HG03060 (cell line): ENCODE measurements around the gene KRTAP4-8.
"Not testable (repeated sequence)": the region's sequence is repeated elsewhere in the genome, so short reads cannot be mapped to it uniquely, and the experiment has no call there.

Experiments
- ATAC-seq: cut with Tn5 transposase; IDR thresholded peaks from one replicate; pipeline ENCODE4 v1.9.1; 2021; ENCODE audit warnings: low read depth, moderate number of reproducible peaks; ENCODE audit not compliant: unreplicated experiment

KRTAP4-8 gene

DNA sequence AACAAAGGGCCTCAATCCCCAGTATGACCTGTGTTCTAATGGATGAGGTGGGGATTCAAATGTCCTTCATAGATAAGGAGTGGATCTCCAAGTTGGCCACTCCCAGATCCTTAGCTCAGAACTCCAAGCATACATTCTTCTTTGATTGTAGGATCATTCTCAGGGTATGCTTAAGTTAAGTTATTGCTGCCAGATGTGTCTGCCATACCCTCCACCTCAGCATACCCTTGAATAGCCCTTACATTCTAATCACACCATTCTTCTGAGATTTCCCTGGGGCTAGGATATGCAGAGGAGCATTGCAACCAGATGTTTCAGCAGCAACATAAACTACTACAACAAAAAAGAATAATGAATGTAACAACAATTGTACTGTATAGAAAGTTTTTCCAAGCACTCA lies 30.7 kb downstream of the KRTAP4-8 start:
- no peak for ATAC-seq

DNA sequence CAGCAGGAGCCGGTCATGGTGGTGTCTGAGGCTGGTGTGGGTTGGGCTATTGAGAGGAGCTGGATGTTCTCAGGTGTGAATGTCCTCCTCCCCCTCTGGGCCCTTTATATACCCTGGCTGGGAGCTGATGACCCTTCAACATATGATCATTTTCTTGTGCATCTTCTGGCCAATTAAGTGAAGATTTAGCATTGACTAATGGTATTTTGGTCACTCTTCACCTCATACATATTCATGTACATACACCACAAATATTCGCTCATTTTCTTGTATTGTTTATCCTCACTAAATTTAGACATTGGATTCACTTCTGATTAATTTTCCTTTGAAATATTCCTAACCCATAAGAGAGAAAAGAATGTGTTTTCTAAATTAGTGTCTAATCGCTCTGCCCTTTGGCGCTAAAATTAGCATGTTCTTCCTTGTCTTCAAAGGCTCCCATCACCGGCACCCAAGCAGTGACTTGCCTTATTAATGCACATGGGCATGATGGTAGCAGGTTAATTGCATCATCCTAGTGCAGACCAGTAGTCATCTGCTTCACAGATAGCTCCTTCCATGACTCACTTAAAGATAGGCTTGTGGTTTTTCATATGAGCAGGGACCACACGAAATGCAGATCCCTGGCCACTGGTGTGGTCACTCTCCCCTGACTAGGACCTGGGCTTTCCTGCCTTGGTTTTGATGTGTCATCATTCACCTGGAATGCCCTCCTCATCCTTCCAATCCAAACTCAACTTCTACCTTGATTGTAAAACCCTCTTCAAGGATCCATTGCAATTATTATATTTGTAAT lies 31.9 kb downstream of the KRTAP4-8 start, which contains the start of gene KRTAP2-4:
Gene KRTAP2-4, minus strand, starts transcription at position 51 of the 796 bp plus-strand sequence. Its CDS starts 34 bp downstream, at position 17.
- no peak for ATAC-seq

DNA sequence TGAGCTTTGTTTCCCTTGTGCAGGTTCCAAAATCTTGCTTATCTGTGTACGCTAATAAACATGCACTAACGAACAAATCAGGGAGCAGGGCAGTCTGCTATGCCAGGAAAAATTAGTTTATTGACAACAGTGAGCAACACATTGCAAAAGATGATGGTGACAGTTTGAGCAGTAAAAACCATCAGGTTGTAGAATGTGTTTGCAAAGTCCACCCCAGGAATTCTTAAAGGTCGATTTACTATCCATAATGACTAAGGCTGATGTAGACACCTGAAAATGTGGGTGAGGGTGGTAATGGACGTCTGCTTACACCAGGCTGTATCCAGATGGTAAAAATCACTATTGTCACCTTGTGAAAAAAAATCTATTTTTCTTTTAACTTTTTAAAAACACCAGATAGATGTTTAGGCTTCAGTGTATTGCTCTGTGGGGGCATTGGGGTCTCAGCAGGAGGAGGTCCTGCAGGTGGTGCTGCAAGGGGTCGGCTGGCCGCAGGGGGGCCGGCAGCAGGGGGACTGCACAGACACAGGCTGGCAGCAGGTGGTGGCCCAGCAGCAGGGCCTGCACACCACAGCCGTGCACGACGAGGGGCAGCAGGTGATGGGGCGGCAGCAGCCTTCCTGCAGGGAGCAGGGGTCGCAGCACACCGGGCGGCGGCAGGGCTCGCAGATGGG lies 32.8 kb downstream of the KRTAP4-8 start:
- not testable (repeated sequence) for ATAC-seq

DNA sequence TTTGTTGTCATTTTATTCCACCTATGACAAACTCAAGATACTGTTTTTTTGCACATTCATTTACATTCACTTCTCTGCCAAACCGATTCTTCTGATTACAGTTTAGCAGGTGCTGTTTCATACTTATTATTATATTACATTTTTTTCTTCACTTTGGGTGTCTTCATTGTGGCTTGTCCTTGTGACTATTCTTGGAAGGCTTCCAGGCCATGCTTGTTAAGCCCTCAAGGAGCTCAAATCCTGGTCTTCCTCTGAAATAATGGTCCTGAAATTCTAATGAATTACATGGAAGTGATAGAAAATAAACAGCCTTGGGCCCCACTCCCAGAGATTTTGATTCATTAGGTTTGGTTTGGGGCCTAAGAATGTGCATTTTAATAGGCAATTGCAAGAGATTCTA lies 33.6 kb downstream of the KRTAP4-8 start:
- ATAC-seq = no peak

DNA sequence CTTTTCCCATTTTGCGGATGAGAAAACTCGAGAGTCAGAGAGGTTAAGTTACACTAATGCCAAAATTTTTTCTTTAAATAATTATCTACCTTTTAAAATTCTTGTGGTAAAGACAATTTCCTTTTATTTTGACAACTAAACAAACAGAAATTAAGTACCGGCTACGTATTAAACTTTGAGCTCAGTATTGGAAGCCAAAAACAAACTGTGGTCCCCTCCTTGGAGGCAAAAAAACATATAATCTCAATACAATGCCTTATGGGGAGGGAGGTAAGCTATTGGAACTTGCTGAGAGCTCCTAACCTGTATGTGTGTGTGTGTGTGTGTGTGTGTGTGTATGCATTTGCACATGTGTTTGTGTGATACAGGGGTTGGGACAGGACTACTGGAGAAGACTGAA lies 34.5 kb downstream of the KRTAP4-8 start:
- ATAC-seq = no peak

DNA sequence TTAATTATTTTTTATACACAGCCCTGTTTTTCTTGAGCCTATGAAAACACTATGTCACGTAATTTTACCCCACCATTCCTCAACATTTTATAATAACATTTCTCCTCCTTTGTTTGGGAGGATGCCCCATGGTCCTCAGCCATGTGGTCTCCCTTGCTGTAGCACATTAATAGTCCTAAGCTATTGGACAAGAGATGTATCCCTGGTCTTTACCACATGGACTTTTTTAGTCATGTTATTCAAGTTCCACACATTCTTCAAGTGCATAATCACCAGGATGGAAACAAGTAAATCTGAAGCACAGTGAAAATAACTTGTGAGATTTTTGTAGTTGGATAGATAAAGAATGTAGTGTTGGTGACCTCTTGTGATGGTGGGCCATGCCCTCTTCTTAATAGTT lies 36.0 kb downstream of the KRTAP4-8 start:
- ATAC-seq = no peak

DNA sequence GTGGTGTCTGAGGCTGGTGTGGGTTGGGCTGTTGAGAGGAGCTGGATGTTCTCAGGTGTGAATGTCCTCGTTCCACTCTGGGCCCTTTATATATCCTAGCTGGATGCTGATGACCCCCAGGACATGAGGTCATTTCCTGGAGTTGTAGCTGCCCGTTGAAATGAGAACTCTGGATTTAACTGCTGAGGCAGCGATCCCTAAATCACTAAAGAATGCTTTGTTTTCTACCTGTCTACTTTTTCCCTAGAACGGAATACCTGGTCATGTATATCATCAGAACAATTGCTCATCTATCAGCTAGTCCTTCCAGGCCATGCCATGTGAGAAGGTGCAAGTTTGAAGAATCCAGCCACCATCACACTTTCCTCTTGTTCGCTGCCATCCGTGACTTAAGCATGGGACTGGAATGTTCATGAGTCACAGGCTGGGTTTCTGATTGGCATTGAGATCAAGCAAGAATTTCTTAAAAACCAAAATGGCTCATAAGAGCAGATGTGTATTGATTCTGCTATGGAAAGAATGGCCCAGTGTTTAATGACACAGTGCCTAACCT lies 37.8 kb downstream of the KRTAP4-8 start, which contains the start of gene KRTAP2-3:
Gene KRTAP2-3, minus strand, starts transcription at position 63 of the 553 bp plus-strand sequence. CDS start 64 bp downstream, outside the sequence.
- no peak for ATAC-seq

DNA sequence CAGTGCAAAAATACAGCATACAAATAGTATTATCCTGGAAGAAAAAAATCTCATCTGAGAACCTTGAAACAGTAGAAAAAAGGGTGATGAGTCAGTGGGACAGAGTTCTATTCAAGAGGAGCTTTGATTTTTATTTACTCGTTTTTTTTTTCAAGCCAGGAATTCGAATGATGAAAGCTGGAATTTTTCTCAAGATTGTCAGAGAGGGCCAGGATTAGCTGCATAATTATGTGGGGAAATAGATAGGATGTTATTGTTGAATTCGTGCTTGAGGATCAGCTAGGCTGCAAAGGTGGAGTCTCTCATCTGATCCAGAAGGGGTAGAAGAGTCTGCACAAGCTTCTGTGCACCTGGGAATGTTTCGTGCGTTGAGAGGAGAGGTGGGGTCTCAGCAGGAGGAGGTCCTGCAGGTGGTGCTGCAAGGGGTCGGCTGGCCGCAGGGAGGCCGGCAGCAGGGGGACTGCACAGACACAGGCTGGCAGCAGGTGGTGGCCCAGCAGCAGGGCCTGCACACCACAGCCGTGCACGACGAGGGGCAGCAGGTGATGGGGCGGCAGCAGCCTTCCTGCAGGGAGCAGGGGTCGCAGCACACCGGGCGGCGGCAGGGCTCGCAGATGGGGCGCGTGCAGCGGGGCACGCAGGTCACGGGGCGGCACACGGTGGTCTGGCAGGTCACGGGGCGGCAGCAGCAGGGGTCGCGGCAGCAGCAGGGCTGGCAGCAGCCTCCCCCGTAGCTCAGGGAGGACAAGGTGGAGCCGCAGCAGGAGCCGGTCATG lies 38.5 kb downstream of the KRTAP4-8 start:
- not testable (repeated sequence) for ATAC-seq

DNA sequence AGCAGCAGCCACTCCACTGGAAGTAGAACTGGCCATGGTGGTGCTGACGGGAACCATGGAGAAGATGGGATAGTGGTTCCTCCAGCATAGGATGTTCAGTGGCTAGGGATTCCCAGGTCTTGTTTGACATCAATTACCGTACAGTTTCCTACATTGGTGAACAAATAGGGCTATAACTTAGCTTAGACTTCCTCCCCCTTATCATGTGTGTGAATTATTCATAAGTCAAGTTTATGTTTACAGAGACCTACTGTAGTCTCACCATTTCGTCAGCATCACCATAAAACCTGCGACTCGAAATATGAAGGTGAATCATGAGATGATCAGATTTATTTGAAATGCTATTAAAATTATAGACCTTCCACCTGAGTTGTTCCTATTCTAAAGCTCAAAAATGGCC lies 39.2 kb downstream of the KRTAP4-8 start:
- no peak for ATAC-seq

DNA sequence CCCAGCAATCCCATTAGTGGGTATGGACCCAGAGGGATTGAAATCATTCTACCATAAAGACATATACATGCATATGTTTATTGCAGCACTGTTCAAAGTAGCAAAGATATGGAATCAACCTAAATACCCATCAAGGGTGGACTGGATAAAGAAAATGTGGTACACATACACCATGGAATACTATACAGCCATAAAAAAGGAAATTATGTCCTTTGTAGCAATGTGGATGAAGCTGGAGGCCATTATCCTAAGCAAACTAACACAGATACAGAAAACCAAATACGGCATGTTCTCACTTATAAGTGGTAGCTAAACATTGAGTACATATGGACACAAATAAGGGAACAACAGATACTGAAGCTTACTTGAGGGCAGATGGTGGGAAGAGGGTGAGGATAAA lies 40.4 kb downstream of the KRTAP4-8 start:
- ATAC-seq = no peak

DNA sequence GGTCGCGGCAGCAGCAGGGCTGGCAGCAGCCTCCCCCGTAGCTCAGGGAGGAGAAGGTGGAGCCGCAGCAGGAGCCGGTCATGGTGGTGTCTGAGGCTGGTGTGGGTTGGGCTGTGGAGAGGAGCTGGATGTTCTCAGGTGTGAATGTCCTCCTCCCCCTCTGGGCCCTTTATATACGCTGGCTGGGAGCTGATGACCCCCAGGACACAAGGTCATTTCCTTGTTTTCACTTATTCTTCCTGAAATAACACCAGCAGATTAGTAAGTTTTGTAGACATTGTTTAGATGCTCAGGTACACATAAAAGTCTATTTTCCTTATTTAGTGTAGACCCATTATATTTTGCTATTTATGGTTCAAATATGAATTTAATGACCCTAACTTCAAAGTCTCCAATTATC lies 42.8 kb downstream of the KRTAP4-8 start, which contains the start of gene KRTAP2-2:
Gene KRTAP2-2, minus strand, starts transcription at position 101 of the 400 bp plus-strand sequence. Its CDS starts 19 bp downstream, at position 82.
- ATAC-seq = not testable (repeated sequence)

DNA sequence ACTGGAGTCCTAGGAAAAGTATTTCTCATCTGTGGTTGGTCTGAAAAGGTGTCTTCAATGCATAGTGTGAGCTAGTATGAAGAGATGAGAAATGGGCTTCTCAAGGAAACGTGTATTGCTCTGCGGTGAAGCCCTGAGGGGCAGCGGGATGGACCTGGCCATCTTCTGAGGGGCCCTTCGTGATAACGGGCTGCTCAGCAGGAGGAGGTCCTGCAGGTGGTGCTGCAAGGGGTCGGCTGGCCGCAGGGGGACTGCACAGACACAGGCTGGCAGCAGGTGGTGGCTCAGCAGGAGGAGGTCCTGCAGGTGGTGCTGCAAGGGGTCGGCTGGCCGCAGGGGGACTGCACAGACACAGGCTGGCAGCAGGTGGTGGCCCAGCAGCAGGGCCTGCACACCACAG lies 43.4 kb downstream of the KRTAP4-8 start:
- ATAC-seq = not testable (repeated sequence)

DNA sequence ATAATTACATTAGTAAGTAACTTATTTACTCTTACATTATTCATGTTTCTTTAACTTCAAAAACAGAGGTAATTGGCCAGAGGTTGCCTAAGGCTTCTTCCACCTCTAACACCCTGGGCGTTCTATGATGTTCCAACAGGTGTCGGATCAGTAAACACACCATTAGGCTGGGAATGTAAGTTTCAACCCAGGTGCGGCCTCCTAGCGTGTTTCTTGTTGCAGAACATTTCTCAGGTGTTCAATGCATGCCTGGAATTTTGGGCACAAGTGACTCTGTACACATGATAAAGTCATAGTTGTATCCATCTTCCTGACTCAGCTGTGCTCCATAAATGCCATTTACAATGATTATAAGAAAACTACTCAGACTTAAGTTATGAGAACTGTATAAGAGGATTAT lies 43.9 kb downstream of the KRTAP4-8 start:
- ATAC-seq = no peak

DNA sequence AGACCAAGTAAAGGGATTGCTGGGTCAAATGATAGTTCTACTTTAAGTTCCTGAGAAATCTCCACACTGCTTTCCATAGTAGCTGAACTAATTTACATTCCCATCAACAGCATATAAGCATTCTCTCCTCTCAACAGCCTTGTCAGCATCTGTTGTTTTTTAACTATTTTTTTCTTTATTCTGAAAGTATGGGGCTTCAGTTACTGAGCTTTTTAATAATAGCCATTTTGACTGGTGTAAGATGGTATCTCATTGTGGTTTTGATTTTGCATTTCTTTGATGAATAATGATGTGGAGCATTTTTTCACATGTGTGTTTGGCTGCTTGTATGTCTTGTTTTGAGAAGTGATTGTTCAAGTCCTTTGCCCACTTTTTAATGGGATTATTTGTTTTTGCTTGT lies 45.4 kb downstream of the KRTAP4-8 start:
- ATAC-seq = no peak

DNA sequence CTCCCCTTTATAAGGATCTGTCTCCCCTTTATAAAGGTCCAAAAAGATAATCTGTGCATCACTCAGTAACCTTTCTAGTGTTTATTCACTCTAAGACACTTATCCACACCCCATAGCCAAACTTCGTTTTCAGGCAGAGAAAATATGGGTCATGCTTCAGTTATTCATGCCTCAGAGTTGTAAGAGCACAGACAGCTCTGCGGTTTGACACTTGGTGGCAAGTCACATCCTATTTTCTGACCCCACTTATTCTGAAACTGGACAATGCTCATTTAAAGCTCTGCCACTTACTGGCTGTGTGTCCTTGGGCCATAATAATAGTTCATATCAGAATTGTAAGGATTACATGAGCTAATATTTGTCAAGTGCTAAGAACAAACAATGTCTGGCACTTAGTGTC lies 48.8 kb downstream of the KRTAP4-8 start:
- ATAC-seq = no peak

DNA sequence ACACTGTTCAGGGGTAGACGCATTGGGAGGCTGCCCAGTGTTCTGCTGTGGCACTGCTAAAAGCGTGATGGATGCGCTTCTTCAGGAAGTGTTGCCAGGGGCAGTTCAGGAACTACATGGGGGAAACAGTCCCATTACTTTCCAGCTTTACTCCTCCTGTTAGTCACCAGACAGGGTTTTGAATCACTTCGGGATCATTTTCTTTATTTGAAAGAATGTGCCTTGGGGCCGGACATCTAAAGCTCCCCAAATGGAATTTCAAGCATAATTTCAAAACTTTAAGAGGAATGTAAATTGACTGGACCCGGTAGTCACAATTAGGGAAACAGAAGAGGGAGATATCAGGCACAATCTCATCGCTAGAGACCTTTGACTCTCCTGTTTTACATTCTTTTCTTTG lies 49.5 kb downstream of the KRTAP4-8 start:
- no peak for ATAC-seq
